BJ (cell line): Measurements from ENCODE around the gene CT45A3. TPM values are rescaled to one million over a fixed set of nuclear protein-coding genes. Genes with fewer than 3 reads are reported as not detected.
A peak's percentile ranks its signal among the peaks of the same experiment; 100 is the strongest.
"Not testable (repeated sequence)": the region's sequence is repeated elsewhere in the genome, so short reads cannot be mapped to it uniquely, and the experiment has no call there.

Source experiments
- CTCF ChIA-PET: fragments of 350-600 bp; formaldehyde crosslinking; extraction: SDS; loops from one replicate; lab custom pipeline; 2021; ENCODE audit warnings: antibody characterized with exemption, inconsistent platforms; lab: Yijun Ruan, JAX
- POLR2A ChIA-PET: fragments of 300-600 bp; sonication (Branson Sonifier 250); formaldehyde crosslinking; extraction: SDS; loops from one replicate; lab custom pipeline; 2021; ENCODE audit warnings: antibody characterized with exemption; lab: Charles Lee
- DNase-seq: peaks from one replicate; pipeline ENCODE4 v3.0.0-alpha.2; 2011; ENCODE audit warnings: low read depth
- H3K27me3 ChIP-seq: 2 replicates; pipeline ENCODE4 v1.6.0; 2011; ENCODE audit warnings: low read length; ENCODE audit not compliant: control insufficient read depth, insufficient read depth
- H3K36me3 ChIP-seq: 2 replicates; pipeline ENCODE4 v1.5.1; 2011; ENCODE audit warnings: low read length; ENCODE audit not compliant: control insufficient read depth, insufficient read depth
- H3K4me3 ChIP-seq: 2 replicates; pipeline ENCODE4 v1.5.1; 2011; ENCODE audit warnings: low read depth, mild to moderate bottlenecking, control low read depth, low read length
- polyA minus RNA-seq: library from RNA; depleted of rRNA, polyadenylated mRNA; stranded (reverse); fragments of >200 nt; gene quantifications from 2 replicates; pipeline ENCODE4 v1.2.3, GENCODE V29; 2011; rRNA and poly(A)+ RNA removed
- polyA plus RNA-seq: library from polyadenylated mRNA; depleted of rRNA; stranded (reverse); fragments of >200 nt; gene quantifications from 2 replicates; pipeline ENCODE4 v1.2.3, GENCODE V29; 2011; rRNA removed
- TF ChIP-seq, protein P1 (sequence below): IDR thresholded peaks from 2 replicates; pipeline ENCODE4 v1.5.1; 2011; ENCODE audit warnings: low read depth, mild to moderate bottlenecking, control low read depth, inconsistent platforms, low read length, moderate library complexity; ENCODE audit not compliant: insufficient read depth

Gene CT45A3, protein sequence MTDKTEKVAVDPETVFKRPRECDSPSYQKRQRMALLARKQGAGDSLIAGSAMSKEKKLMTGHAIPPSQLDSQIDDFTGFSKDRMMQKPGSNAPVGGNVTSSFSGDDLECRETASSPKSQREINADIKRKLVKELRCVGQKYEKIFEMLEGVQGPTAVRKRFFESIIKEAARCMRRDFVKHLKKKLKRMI
- not detected in 2 replicates for polyA plus RNA-seq
- polyA minus RNA-seq, result not detected in 2 replicates

DNA sequence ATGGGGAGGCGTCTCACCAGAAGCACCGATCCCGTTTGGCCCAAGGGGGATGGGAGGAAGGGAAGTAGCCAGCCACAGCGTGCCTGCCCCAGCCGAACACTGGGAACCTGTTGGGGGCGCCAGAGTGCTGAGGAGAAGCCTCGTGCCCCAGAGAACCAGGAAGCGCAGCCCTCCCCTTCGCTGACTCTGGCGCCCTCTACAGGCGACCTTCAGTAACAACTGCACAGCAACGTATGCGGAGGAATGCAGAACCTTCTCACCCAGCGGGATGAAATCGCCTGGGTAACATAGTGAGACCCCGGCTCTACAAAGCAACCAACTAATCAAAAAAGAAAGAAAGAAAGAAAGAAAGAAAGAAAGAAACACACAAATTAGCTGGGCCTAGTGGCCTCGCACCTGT is at the start of gene CT45A3:
Gene CT45A3, minus strand, starts transcription at position 101 of the 400 bp plus-strand sequence. CDS start 3,747 bp downstream, outside the sequence.
- CTCF ChIA-PET, result not testable (repeated sequence)

DNA sequence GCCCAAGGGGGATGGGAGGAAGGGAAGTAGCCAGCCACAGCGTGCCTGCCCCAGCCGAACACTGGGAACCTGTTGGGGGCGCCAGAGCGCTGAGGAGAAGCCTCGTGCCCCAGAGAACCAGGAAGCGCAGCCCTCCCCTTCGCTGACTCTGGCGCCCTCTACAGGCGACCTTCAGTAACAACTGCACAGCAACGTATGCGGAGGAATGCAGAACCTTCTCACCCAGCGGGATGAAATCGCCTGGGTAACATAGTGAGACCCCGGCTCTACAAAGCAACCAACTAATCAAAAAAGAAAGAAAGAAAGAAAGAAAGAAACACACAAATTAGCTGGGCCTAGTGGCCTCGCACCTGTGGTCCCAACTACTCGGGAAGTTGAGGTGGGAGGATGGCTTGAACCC is 34.7 kb upstream of the CT45A3 start, which contains the start of gene CT45A6:
Gene CT45A6, minus strand, starts transcription at position 101 of the 400 bp plus-strand sequence. CDS start 3,794 bp downstream, outside the sequence.
- POLR2A ChIA-PET, H3K4me3 ChIP-seq, H3K27me3 ChIP-seq, DNase-seq, CTCF ChIA-PET, H3K36me3 ChIP-seq: not testable (repeated sequence)

More for the DNA sequence above, at the start of gene CT45A3:
- POLR2A ChIA-PET, DNase-seq, H3K36me3 ChIP-seq, H3K4me3 ChIP-seq, H3K27me3 ChIP-seq: not testable (repeated sequence)

DNA sequence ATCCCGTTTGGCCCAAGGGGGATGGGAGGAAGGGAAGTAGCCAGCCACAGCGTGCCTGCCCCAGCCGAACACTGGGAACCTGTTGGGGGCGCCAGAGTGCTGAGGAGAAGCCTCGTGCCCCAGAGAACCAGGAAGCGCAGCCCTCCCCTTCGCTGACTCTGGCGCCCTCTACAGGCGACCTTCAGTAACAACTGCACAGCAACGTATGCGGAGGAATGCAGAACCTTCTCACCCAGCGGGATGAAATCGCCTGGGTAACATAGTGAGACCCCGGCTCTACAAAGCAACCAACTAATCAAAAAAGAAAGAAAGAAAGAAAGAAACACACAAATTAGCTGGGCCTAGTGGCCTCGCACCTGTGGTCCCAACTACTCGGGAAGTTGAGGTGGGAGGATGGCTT is 17.4 kb upstream of the CT45A3 start, which contains the start of gene CT45A5:
Gene CT45A5, minus strand, starts transcription at position 101 of the 400 bp plus-strand sequence. CDS start 3,774 bp downstream, outside the sequence.
- DNase-seq, CTCF ChIA-PET, H3K36me3 ChIP-seq, H3K4me3 ChIP-seq, H3K27me3 ChIP-seq, POLR2A ChIA-PET: not testable (repeated sequence)

DNA sequence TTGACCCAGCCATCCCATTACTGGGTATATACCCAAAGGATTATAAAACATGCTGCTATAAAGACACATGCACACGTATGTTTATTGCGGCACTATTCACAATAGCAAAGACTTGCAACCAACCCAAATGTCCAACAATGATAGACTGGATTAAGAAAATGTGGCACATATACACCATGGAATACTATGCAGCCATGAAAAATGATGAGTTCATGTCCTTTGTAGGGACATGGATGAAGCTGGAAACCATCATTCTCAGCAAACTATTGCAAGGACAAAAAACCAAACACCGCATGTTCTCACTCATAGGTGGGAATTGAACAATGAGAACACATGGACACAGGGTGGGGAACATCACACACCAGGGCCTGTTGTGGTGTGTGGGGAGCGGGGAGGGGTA is 23.3 kb downstream of the CT45A3 start:
- H3K36me3 ChIP-seq, H3K27me3 ChIP-seq, POLR2A ChIA-PET, H3K4me3 ChIP-seq, DNase-seq, CTCF ChIA-PET: not testable (repeated sequence)

DNA sequence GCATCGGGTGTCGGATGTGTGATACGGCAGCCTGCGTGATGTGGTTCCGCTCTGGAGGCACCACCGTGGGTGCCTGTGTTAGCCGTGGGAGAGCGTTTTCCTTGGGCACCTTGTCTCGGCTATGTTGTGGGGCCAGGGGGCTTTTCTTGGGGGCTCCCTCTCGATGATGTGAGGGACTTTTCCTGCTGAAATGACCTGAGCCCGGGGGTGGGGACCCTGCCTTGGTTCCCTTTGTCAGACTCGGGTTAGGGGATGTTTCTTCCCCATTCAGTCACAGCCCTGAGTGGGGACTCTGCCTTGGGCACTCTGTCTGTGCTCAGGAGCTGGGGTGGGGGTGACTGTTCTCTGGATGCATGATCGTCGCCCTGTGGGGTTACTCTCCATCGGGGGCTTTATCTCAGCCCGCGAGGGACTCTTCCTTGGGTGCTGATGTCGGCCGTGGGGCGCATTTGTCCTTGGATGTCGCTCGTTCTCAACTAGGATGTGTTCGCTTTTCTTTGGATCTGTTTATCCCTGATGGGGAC is 26.7 kb downstream of the CT45A3 start:
- TF ChIP-seq, protein P1, sequence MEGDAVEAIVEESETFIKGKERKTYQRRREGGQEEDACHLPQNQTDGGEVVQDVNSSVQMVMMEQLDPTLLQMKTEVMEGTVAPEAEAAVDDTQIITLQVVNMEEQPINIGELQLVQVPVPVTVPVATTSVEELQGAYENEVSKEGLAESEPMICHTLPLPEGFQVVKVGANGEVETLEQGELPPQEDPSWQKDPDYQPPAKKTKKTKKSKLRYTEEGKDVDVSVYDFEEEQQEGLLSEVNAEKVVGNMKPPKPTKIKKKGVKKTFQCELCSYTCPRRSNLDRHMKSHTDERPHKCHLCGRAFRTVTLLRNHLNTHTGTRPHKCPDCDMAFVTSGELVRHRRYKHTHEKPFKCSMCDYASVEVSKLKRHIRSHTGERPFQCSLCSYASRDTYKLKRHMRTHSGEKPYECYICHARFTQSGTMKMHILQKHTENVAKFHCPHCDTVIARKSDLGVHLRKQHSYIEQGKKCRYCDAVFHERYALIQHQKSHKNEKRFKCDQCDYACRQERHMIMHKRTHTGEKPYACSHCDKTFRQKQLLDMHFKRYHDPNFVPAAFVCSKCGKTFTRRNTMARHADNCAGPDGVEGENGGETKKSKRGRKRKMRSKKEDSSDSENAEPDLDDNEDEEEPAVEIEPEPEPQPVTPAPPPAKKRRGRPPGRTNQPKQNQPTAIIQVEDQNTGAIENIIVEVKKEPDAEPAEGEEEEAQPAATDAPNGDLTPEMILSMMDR, result no peak
- ChIA-PET POLR2A (no interaction called here), CTCF (no interaction called here)
- DNase-seq, result no peak
- Histone ChIP-seq H3K36me3 (no peaks in the 10 kb centered on the region), H3K27me3 (no peaks in the 10 kb centered on the region), H3K4me3 (no peak overlapping the region)

DNA sequence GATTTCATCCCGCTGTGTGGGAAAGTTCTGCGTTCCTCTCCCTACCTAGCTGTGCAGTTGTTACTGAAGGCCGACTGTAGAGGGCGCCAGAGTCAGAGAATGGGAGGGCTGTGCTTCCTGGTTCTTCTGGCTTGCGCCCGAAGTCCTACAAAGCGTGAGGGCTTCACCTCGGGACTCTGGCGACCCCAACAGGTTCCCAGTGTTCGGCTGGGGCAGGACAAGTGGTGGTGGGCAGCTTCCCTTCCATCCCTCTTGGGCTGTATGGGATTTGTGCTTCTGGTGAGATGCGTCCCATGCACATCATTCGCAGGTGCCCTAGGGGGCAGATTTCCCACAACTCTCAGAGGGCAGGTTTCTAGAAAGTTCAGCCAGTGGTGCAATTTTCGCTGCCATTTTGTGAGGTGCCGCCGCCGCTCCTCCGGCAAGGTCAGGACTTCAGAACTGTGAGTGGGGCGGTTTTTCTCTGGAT is 27.3 kb downstream of the CT45A3 start:
- ChIA-PET CTCF (no interaction called here), POLR2A (no interaction called here)
- DNase-seq, result no peak
- TF ChIP-seq, protein P1, result peak; percentile 52; the same call in 1 of the 2 replicates
- no peak overlapping the region for H3K4me3 ChIP-seq
- H3K36me3 ChIP-seq, result no peaks in the 10 kb centered on the region
- H3K27me3 ChIP-seq, result no peaks in the 10 kb centered on the region

DNA sequence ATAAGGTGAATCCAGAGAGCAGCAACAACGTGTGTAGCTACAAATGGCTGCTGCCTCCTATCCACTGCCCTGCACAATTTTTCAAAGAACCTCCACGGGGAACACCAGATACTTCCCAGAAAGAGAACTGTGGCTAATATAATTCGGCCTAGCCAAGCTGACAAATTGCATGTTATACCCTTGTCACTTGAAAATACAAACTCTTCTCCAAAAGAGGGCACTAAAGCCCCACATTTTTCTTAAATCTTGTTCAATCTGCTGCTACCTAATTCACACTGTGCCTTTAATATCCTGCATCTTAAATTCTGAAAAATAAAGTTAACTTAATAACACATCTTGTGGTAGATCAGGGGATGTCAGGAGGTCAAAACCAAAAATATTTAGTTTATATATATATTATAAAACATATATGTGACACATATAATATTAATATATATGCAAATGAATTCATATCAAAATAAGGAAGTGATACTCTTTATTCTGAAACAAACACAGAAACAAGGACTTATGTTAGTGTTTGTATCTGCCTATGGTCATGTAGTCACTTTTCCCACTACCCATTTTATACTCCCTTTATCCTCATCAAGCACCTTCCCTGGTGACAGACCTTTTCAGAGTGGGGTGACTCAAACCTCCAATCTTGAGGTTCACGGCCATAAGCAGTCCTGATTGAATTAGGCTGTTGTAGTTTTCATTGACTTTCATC is 30.5 kb downstream of the CT45A3 start:
- POLR2A ChIA-PET, result no interaction called here
- no peak for DNase-seq
- Histone ChIP-seq H3K36me3 (no peaks in the 10 kb centered on the region), H3K4me3 (no peak overlapping the region), H3K27me3 (no peaks in the 10 kb centered on the region)
- TF ChIP-seq, protein P1, result no peak
- CTCF ChIA-PET, result no interaction called here

DNA sequence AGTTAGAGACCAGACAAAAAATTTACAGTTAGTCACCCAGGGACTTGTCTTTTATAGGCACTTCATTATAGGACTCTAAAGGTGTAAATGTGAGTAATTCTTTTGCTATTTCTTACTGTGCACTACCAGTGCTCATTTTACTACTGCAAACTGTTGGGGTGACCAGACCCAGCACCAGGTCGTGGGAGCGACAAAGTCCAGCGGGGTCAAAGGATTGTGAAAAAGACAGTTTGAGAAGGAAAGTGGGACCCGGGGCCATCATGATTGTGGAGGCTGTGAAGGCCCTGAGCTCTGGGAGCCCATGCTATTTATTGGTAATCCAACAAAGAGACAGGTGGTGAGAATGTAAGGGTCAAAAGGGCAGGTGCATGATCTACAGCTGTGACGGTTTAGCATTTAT is 33.3 kb downstream of the CT45A3 start:
- H3K27me3 ChIP-seq, H3K4me3 ChIP-seq, POLR2A ChIA-PET, H3K36me3 ChIP-seq, CTCF ChIA-PET, DNase-seq: not testable (repeated sequence)
